Measurements from ENCODE around the gene CKM. TPM values are rescaled to one million over a fixed set of nuclear protein-coding genes. Genes with fewer than 3 reads are reported as not detected.
"Not testable (repeated sequence)": the region's sequence is repeated elsewhere in the genome, so short reads cannot be mapped to it uniquely, and the experiment has no call there.

The CKM gene
- polyA plus RNA-seq, 3 donors: 0.57 to 1.7 (median 0.79) TPM

GRCh38 chr19:45294291-45295029, 28.2 kb downstream of the CKM start:
- DNase-seq (ENCODE audit: low read depth in 3 of 3, low spot score in 2 of 3): no peak

GRCh38 chr19:45293682-45294081, 29.0 kb downstream of the CKM start:
- no peak for DNase-seq (ENCODE audit: low read depth in 3 of 3, low spot score in 2 of 3)

- no peak for DNase-seq (ENCODE audit: low read depth in 3 of 3, low spot score in 2 of 3)
These were observed 30.8 kb downstream of the CKM start for GRCh38 chr19:45291834-45292233.

- DNase-seq (ENCODE audit: low read depth in 3 of 3, low spot score in 2 of 3): no peak
These were observed 32.2 kb downstream of the CKM start for GRCh38 chr19:45290381-45290931.

- DNase-seq (ENCODE audit: low read depth in 3 of 3, low spot score in 2 of 3): no peak
These were observed 39.1 kb downstream of the CKM start for GRCh38 chr19:45283443-45284033.

- no peak for DNase-seq (ENCODE audit: low read depth in 3 of 3, low spot score in 2 of 3)
These were observed 42.2 kb downstream of the CKM start for GRCh38 chr19:45280471-45280961.

- no peak for DNase-seq (ENCODE audit: low read depth in 3 of 3, low spot score in 2 of 3)
These were observed 43.0 kb downstream of the CKM start for GRCh38 chr19:45279587-45280192.

- DNase-seq (ENCODE audit: low read depth in 3 of 3, low spot score in 2 of 3): no peak
These were observed 44.6 kb downstream of the CKM start for GRCh38 chr19:45278087-45278486.

- DNase-seq (ENCODE audit: low read depth in 3 of 3, low spot score in 2 of 3): no peak
These were observed 46.4 kb downstream of the CKM start for GRCh38 chr19:45276284-45276687.

- DNase-seq (ENCODE audit: low read depth in 3 of 3, low spot score in 2 of 3): no peak
These were observed 47.2 kb downstream of the CKM start for GRCh38 chr19:45275370-45275971.

GRCh38 chr19:45273521-45273855, 49.2 kb downstream of the CKM start:
- no peak for DNase-seq (ENCODE audit: low read depth in 3 of 3, low spot score in 2 of 3)

GRCh38 chr19:45271735-45272108, 51.0 kb downstream of the CKM start:
- DNase-seq (ENCODE audit: low read depth in 3 of 3, low spot score in 2 of 3): no peak

GRCh38 chr19:45271098-45271734, 51.5 kb downstream of the CKM start:
- no peak for DNase-seq (ENCODE audit: low read depth in 3 of 3, low spot score in 2 of 3)

- DNase-seq (ENCODE audit: low read depth in 3 of 3, low spot score in 2 of 3): not testable (repeated sequence)
These were observed 52.7 kb downstream of the CKM start for GRCh38 chr19:45269939-45270338.

GRCh38 chr19:45267296-45267695, 55.4 kb downstream of the CKM start:
- no peak for DNase-seq (ENCODE audit: low read depth in 3 of 3, low spot score in 2 of 3)

- DNase-seq (ENCODE audit: low read depth in 3 of 3, low spot score in 2 of 3): no peak
These were observed 57.3 kb downstream of the CKM start for GRCh38 chr19:45265375-45265774.

GRCh38 chr19:45264781-45265317, 57.8 kb downstream of the CKM start:
- DNase-seq (ENCODE audit: low read depth in 3 of 3, low spot score in 2 of 3): no peak

- no peak for DNase-seq (ENCODE audit: low read depth in 3 of 3, low spot score in 2 of 3)
These were observed 59.7 kb downstream of the CKM start for GRCh38 chr19:45263013-45263412.

GRCh38 chr19:45262570-45262969, 60.1 kb downstream of the CKM start:
- no peak for DNase-seq (ENCODE audit: low read depth in 3 of 3, low spot score in 2 of 3)

- DNase-seq (ENCODE audit: low read depth in 3 of 3, low spot score in 2 of 3): no peak
These were observed 63.8 kb downstream of the CKM start for GRCh38 chr19:45258862-45259261.

GRCh38 chr19:45256836-45257235, 65.8 kb downstream of the CKM start:
- DNase-seq (ENCODE audit: low read depth in 3 of 3, low spot score in 2 of 3): no peak

Measured in right renal cortex interstitium (tissue), 3 donors.